ENCODE results near the gene RALY.

The RALY gene

GRCh38 chr20:34052414-34052813 is 58.7 kb downstream of the RALY start:
- no peak for FAIRE-seq

- no peak for FAIRE-seq
Observed at GRCh38 chr20:34055290-34055689, 61.6 kb downstream of the RALY start.

GRCh38 chr20:34058831-34059230 is 65.1 kb downstream of the RALY start:
- FAIRE-seq, result no peak

GRCh38 chr20:34060970-34061369 is 67.3 kb downstream of the RALY start:
- no peak for FAIRE-seq

- FAIRE-seq, result no peak
Observed at GRCh38 chr20:34061695-34062094, 68.0 kb downstream of the RALY start.

- FAIRE-seq, result no peak
Observed at GRCh38 chr20:34062570-34063482, 69.1 kb downstream of the RALY start.

GRCh38 chr20:34064286-34064685 is 70.6 kb downstream of the RALY start:
- no peak for FAIRE-seq

GRCh38 chr20:34065260-34065659 is 71.5 kb downstream of the RALY start:
- FAIRE-seq, result no peak

GRCh38 chr20:34066476-34067090 is 72.9 kb downstream of the RALY start:
- FAIRE-seq, result no peak

- no peak for FAIRE-seq
Observed at GRCh38 chr20:34068001-34068400, 74.3 kb downstream of the RALY start.

- FAIRE-seq, result peak; percentile 82
Observed at GRCh38 chr20:34069341-34070078, 75.8 kb downstream of the RALY start.

GRCh38 chr20:34070079-34070439 is 76.3 kb downstream of the RALY start:
- FAIRE-seq, result no peak

GRCh38 chr20:34070859-34071258 is 77.1 kb downstream of the RALY start:
- no peak for FAIRE-seq

- no peak for FAIRE-seq
Observed at GRCh38 chr20:34072076-34072475, 78.4 kb downstream of the RALY start.

GRCh38 chr20:34072778-34073177 is 79.1 kb downstream of the RALY start:
- no peak for FAIRE-seq

GRCh38 chr20:34074101-34074760 is 80.5 kb downstream of the RALY start:
- no peak for FAIRE-seq

GRCh38 chr20:34075647-34076046 is 81.9 kb downstream of the RALY start:
- FAIRE-seq, result no peak

- FAIRE-seq, result no peak
Observed at GRCh38 chr20:34076952-34077351, 83.2 kb downstream of the RALY start.

- FAIRE-seq, result no peak
Observed at GRCh38 chr20:34078540-34078939, 84.8 kb downstream of the RALY start.

- no peak for FAIRE-seq
Observed at GRCh38 chr20:34079818-34080217, 86.1 kb downstream of the RALY start.

- FAIRE-seq, result no peak
Observed at GRCh38 chr20:34082232-34082887, 88.6 kb downstream of the RALY start.

- no peak for FAIRE-seq
Observed at GRCh38 chr20:34083137-34083536, 89.4 kb downstream of the RALY start.

GRCh38 chr20:34083781-34084180 is 90.1 kb downstream of the RALY start:
- no peak for FAIRE-seq

Data from A204.1 (cell line).